Neural progenitor cell (in vitro differentiated cells): ENCODE data around the gene LGR6.

Experiments
- EZH2 ChIP-seq: fragments of 200-600 bp; sonication (generic); IDR thresholded peaks from 2 replicates; pipeline ENCODE4 v1.6.1; 2017; ENCODE audit warnings: antibody characterized with exemption, mild to moderate bottlenecking, moderate library complexity
- EZH2phosphoT487 ChIP-seq: fragments of 200-600 bp; sonication (generic); IDR thresholded peaks from 2 replicates; pipeline ENCODE4 v1.6.1; 2017; ENCODE audit warnings: antibody characterized with exemption
- TF ChIP-seq, protein P1 (sequence below): fragments of 200-600 bp; sonication (generic); IDR thresholded peaks from 2 replicates; pipeline ENCODE4 v1.5.1; 2017; ENCODE audit warnings: antibody characterized with exemption, mild to moderate bottlenecking

DNA sequence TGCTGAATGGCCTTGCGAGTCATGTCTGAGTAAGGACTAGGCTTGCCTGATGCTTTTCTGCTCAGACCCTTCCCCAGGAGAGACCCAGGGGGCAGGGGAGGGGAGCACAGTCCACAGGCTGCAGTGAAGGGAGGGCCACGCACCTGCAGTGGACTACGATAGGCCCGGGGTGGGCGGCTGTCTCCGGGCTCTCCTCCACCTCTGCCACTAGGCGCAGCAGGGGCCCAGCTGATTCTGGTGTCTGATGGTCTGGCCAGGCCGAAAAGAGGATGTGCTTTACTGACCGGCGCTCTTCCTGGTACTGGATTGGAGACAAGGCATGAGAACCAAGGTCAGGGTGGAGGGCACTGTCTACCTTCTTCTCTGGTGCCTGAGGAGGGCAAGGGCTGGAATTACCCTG, 41.2 kb upstream of the LGR6 start:
- TF ChIP-seq, protein P1, sequence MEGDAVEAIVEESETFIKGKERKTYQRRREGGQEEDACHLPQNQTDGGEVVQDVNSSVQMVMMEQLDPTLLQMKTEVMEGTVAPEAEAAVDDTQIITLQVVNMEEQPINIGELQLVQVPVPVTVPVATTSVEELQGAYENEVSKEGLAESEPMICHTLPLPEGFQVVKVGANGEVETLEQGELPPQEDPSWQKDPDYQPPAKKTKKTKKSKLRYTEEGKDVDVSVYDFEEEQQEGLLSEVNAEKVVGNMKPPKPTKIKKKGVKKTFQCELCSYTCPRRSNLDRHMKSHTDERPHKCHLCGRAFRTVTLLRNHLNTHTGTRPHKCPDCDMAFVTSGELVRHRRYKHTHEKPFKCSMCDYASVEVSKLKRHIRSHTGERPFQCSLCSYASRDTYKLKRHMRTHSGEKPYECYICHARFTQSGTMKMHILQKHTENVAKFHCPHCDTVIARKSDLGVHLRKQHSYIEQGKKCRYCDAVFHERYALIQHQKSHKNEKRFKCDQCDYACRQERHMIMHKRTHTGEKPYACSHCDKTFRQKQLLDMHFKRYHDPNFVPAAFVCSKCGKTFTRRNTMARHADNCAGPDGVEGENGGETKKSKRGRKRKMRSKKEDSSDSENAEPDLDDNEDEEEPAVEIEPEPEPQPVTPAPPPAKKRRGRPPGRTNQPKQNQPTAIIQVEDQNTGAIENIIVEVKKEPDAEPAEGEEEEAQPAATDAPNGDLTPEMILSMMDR: no peak
- TF ChIP-seq EZH2phosphoT487 (no peak), EZH2 (no peak)
